Liver (tissue), 3 donors: Measurements from ENCODE around the gene WDR20.

Source experiments
- GABPA ChIP-seq, 2 donors: IDR thresholded peaks in 1 of 2; conservative IDR thresholded peaks in 1 of 2; 2 replicates each; pipeline ENCODE4 v1.6.1; 2016; ENCODE audit warnings: antibody characterized with exemption in 2 of 2, mild to moderate bottlenecking in 1 of 2, moderate library complexity in 1 of 2
- RAD21 ChIP-seq, 2 donors: IDR thresholded peaks; 2 replicates each; pipeline ENCODE4 v1.6.1; 2016; ENCODE audit warnings: antibody characterized with exemption in 2 of 2, mild to moderate bottlenecking in 2 of 2
- TAF1 ChIP-seq: conservative IDR thresholded peaks from 2 replicates; pipeline ENCODE4 v1.6.1; 2016; ENCODE audit warnings: antibody characterized with exemption, mild to moderate bottlenecking
- YY1 ChIP-seq: IDR thresholded peaks from 2 replicates; pipeline ENCODE4 v1.6.1; 2016; ENCODE audit warnings: antibody characterized with exemption, mild to moderate bottlenecking
- TF ChIP-seq, protein P1 (sequence below): fragments of 150-350 bp; IDR thresholded peaks from 2 replicates; pipeline ENCODE4 v1.5.1; 2017; ENCODE audit warnings: improper control_type of control experiment, low read depth, low read length; ENCODE audit not compliant: missing input control
- TF ChIP-seq, protein P2 (sequence below): IDR thresholded peaks from 2 replicates; pipeline ENCODE4 v1.6.1; 2016; ENCODE audit warnings: antibody characterized with exemption
- TF ChIP-seq, protein P3 (sequence below): IDR thresholded peaks from 2 replicates; pipeline ENCODE4 v1.6.1; 2016; ENCODE audit warnings: antibody characterized with exemption, mild to moderate bottlenecking
- donor health status: healthy.
- donor health status: healthy.

DNA sequence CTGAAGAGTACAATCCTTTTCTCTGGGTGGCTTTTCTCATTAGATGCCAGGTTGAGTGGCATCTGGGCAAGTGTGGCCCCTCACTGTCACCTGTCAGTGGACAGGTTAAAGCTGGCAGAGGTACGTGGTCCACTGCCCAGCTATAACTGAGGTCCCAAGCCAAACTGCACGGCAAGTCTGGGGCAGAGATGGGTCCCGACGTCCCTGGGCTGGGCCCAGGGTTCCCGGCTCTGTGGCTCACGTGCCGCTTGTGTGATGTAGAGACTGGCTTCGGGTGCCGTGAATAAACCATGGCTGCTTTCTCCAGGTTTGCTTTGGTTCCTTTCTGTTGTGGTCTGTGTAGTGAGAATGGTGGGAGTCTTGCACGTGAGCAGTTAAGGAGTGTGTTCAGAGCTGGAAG, 77.7 kb downstream of the WDR20 start:
- TF ChIP-seq, protein P1, sequence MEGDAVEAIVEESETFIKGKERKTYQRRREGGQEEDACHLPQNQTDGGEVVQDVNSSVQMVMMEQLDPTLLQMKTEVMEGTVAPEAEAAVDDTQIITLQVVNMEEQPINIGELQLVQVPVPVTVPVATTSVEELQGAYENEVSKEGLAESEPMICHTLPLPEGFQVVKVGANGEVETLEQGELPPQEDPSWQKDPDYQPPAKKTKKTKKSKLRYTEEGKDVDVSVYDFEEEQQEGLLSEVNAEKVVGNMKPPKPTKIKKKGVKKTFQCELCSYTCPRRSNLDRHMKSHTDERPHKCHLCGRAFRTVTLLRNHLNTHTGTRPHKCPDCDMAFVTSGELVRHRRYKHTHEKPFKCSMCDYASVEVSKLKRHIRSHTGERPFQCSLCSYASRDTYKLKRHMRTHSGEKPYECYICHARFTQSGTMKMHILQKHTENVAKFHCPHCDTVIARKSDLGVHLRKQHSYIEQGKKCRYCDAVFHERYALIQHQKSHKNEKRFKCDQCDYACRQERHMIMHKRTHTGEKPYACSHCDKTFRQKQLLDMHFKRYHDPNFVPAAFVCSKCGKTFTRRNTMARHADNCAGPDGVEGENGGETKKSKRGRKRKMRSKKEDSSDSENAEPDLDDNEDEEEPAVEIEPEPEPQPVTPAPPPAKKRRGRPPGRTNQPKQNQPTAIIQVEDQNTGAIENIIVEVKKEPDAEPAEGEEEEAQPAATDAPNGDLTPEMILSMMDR = no peak
- TF ChIP-seq RAD21 (IDR thresholded peaks at IDR 0.05) = no peak
- TF ChIP-seq YY1 = no peak
- TF ChIP-seq GABPA (IDR thresholded peaks at IDR 0.05 in 1 of 2, conservative IDR thresholded peaks at IDR 0.05 in 1 of 2) = no peak
- TF ChIP-seq, protein P2, sequence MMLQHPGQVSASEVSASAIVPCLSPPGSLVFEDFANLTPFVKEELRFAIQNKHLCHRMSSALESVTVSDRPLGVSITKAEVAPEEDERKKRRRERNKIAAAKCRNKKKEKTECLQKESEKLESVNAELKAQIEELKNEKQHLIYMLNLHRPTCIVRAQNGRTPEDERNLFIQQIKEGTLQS = no peak
- TF ChIP-seq, protein P3, sequence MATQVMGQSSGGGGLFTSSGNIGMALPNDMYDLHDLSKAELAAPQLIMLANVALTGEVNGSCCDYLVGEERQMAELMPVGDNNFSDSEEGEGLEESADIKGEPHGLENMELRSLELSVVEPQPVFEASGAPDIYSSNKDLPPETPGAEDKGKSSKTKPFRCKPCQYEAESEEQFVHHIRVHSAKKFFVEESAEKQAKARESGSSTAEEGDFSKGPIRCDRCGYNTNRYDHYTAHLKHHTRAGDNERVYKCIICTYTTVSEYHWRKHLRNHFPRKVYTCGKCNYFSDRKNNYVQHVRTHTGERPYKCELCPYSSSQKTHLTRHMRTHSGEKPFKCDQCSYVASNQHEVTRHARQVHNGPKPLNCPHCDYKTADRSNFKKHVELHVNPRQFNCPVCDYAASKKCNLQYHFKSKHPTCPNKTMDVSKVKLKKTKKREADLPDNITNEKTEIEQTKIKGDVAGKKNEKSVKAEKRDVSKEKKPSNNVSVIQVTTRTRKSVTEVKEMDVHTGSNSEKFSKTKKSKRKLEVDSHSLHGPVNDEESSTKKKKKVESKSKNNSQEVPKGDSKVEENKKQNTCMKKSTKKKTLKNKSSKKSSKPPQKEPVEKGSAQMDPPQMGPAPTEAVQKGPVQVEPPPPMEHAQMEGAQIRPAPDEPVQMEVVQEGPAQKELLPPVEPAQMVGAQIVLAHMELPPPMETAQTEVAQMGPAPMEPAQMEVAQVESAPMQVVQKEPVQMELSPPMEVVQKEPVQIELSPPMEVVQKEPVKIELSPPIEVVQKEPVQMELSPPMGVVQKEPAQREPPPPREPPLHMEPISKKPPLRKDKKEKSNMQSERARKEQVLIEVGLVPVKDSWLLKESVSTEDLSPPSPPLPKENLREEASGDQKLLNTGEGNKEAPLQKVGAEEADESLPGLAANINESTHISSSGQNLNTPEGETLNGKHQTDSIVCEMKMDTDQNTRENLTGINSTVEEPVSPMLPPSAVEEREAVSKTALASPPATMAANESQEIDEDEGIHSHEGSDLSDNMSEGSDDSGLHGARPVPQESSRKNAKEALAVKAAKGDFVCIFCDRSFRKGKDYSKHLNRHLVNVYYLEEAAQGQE = no peak
- TF ChIP-seq TAF1 = no peak
